HepG2 (cell line): Measurements from ENCODE around the gene TMEM258. TPM values are rescaled to one million over a fixed set of nuclear protein-coding genes. Genes with fewer than 3 reads are reported as not detected.

Experiments
- ARNT2 ChIP-seq: sonication (generic); formaldehyde crosslinking; IDR thresholded peaks from 2 replicates; pipeline ENCODE4 v1.8.0; 2022; ENCODE audit warnings: mild to moderate bottlenecking, low read depth, missing genetic modification reagents, moderate library complexity
- BORCS8-MEF2B ChIP-seq: sonication (generic); formaldehyde crosslinking; IDR thresholded peaks from 2 replicates; pipeline ENCODE4 v1.8.0; 2022; ENCODE audit warnings: mild to moderate bottlenecking, missing genetic modification reagents
- CEBPG ChIP-seq: IDR thresholded peaks from 2 replicates; pipeline ENCODE4 v1.6.1; 2016
- CREB1 ChIP-seq, 2 experiments: fragments of 450-650 bp in 1 of 2; IDR thresholded peaks; 2 replicates each; pipeline ENCODE4 v1.6.1; 2016 to 2017; ENCODE audit warnings: control low read depth in 1 of 2, mild to moderate bottlenecking in 1 of 2, missing compliant biosample characterization in 1 of 2, missing genetic modification characterization in 1 of 2
- HDAC1 ChIP-seq: sonication (generic); formaldehyde crosslinking; IDR thresholded peaks from 2 replicates; pipeline ENCODE4 v1.5.1; 2020; ENCODE audit warnings: mild to moderate bottlenecking, missing genetic modification reagents
- MAF1 ChIP-seq: sonication (generic); formaldehyde crosslinking; IDR thresholded peaks from 2 replicates; pipeline ENCODE4 v1.5.0; 2020; ENCODE audit warnings: missing genetic modification reagents, borderline replicate concordance
- NFIC ChIP-seq: IDR thresholded peaks from 2 replicates; pipeline ENCODE4 v1.6.1; 2012; ENCODE audit warnings: mild to moderate bottlenecking, low read length, inconsistent platforms
- ONECUT2 ChIP-seq: sonication (generic); formaldehyde crosslinking; IDR thresholded peaks from 2 replicates; pipeline ENCODE4 v1.4.0; 2020; ENCODE audit warnings: missing genetic modification reagents
- RBAK ChIP-seq: sonication (generic); formaldehyde crosslinking; IDR thresholded peaks from 2 replicates; pipeline ENCODE4 v1.5.1; 2020; ENCODE audit warnings: mild to moderate bottlenecking, missing genetic modification reagents
- RFXAP ChIP-seq: sonication (generic); formaldehyde crosslinking; IDR thresholded peaks from 2 replicates; pipeline ENCODE4 v1.4.0; 2020; ENCODE audit warnings: missing genetic modification reagents, borderline replicate concordance
- RNF2 ChIP-seq: fragments of 450-650 bp; conservative IDR thresholded peaks from 2 replicates; pipeline ENCODE4 v1.6.1; 2016; ENCODE audit warnings: low read depth
- TRIM24 ChIP-seq: sonication (generic); formaldehyde crosslinking; IDR thresholded peaks from 2 replicates; pipeline ENCODE4 v1.8.0; 2022; ENCODE audit warnings: mild to moderate bottlenecking, missing genetic modification reagents
- ZBTB1 ChIP-seq: sonication (generic); formaldehyde crosslinking; IDR thresholded peaks from 2 replicates; pipeline ENCODE4 v1.4.0; 2020; ENCODE audit warnings: missing genetic modification reagents, borderline replicate concordance
- ZFP36L2 ChIP-seq: sonication (generic); formaldehyde crosslinking; IDR thresholded peaks from 2 replicates; pipeline ENCODE4 v1.4.0; 2020; ENCODE audit warnings: missing genetic modification reagents
- ZMYM3 ChIP-seq: sonication (generic); formaldehyde crosslinking; IDR thresholded peaks from 2 replicates; pipeline ENCODE4 v1.5.1; 2020; ENCODE audit warnings: mild to moderate bottlenecking, missing genetic modification reagents
- ZNF280B ChIP-seq: sonication (generic); formaldehyde crosslinking; IDR thresholded peaks from 2 replicates; pipeline ENCODE4 v1.5.0; 2020; ENCODE audit warnings: missing genetic modification reagents, mild to moderate bottlenecking, borderline replicate concordance
- ZNF282 ChIP-seq: fragments of 450-650 bp; IDR thresholded peaks from 2 replicates; pipeline ENCODE4 v1.6.1; 2018; ENCODE audit not compliant: partially characterized antibody
- ZNF350 ChIP-seq: sonication (generic); formaldehyde crosslinking; IDR thresholded peaks from 2 replicates; pipeline ENCODE4 v1.4.0; 2020; ENCODE audit warnings: mild to moderate bottlenecking, low read depth, missing genetic modification reagents, borderline replicate concordance
- ZNF460 ChIP-seq: sonication (generic); formaldehyde crosslinking; IDR thresholded peaks from 2 replicates; pipeline ENCODE4 v1.5.1; 2020; ENCODE audit warnings: missing genetic modification reagents, mild to moderate bottlenecking, borderline replicate concordance
- ZNF749 ChIP-seq: sonication (generic); formaldehyde crosslinking; IDR thresholded peaks from 2 replicates; pipeline ENCODE4 v1.8.0; 2022; ENCODE audit warnings: mild to moderate bottlenecking, missing genetic modification reagents, moderate library complexity, borderline replicate concordance
- ZNF776 ChIP-seq: sonication (generic); formaldehyde crosslinking; IDR thresholded peaks from 2 replicates; pipeline ENCODE4 v1.4.0; 2020; ENCODE audit warnings: mild to moderate bottlenecking, missing genetic modification reagents
- ZSCAN29 ChIP-seq: sonication (generic); formaldehyde crosslinking; conservative IDR thresholded peaks from 2 replicates; pipeline ENCODE4 v1.4.0; 2020; ENCODE audit warnings: mild to moderate bottlenecking, missing genetic modification reagents
- polyA plus RNA-seq, 8 experiments: library from polyadenylated mRNA; depleted of rRNA in 3 of 8; stranded (reverse) in 7 of 8; unstranded in 1 of 8; fragments of >200 nt; fragmentation: Illumina TruSeq in 4 of 8; extraction: Trizol in 4 of 8; gene quantifications; 2 replicates each; pipeline versions ENCODE4 v1.2.1 to v1.2.3, GENCODE V29; 2011 to 2016; ENCODE audit warnings: low read depth in 4 of 8, missing spikeins in 1 of 8, mixed read lengths in 1 of 8; ENCODE audit not compliant: insufficient read depth in 1 of 8
- total RNA-seq, 5 experiments: library from RNA; depleted of rRNA; stranded (reverse); fragments of >200 nt; fragmentation: Illumina TruSeq; extraction: Trizol; gene quantifications; 2 replicates each; pipeline ENCODE4 v1.2.3, GENCODE V29; 2016; ENCODE audit warnings: low read depth in 1 of 5
- TF ChIP-seq, protein P1 (sequence below): sonication (generic); formaldehyde crosslinking; IDR thresholded peaks from 2 replicates; pipeline ENCODE4 v1.5.0; 2020; ENCODE audit warnings: mild to moderate bottlenecking, missing genetic modification reagents
- TF ChIP-seq, protein P2 (sequence below): sonication (generic); formaldehyde crosslinking; IDR thresholded peaks from 2 replicates; pipeline ENCODE4 v1.5.0; 2020; ENCODE audit warnings: missing genetic modification reagents
- TF ChIP-seq, protein P3 (sequence below): sonication (generic); formaldehyde crosslinking; IDR thresholded peaks from 2 replicates; pipeline ENCODE4 v1.5.1; 2020; ENCODE audit warnings: missing genetic modification reagents, mild to moderate bottlenecking, borderline replicate concordance

Gene TMEM258
- total and polyA plus RNA-seq, 2 of the 13 experiments (the other 11 are each of a cell fraction or from before 2014, with no cell fraction given), result 175 to 424 TPM

GRCh38 chr11:61792310-61793082 is at the start of gene TMEM258, which contains the start of gene FEN1 (continued):
- TF ChIP-seq, protein P1, sequence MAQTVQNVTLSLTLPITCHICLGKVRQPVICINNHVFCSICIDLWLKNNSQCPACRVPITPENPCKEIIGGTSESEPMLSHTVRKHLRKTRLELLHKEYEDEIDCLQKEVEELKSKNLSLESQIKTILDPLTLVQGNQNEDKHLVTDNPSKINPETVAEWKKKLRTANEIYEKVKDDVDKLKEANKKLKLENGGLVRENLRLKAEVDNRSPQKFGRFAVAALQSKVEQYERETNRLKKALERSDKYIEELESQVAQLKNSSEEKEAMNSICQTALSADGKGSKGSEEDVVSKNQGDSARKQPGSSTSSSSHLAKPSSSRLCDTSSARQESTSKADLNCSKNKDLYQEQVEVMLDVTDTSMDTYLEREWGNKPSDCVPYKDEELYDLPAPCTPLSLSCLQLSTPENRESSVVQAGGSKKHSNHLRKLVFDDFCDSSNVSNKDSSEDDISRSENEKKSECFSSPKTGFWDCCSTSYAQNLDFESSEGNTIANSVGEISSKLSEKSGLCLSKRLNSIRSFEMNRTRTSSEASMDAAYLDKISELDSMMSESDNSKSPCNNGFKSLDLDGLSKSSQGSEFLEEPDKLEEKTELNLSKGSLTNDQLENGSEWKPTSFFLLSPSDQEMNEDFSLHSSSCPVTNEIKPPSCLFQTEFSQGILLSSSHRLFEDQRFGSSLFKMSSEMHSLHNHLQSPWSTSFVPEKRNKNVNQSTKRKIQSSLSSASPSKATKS (CRISPR knock-in tag), result no peak
- TF ChIP-seq CREB1 (IDR thresholded peaks at IDR 0.05) (peak; percentile 69; the same call in 1 of the 2 replicates), CREB1 (CRISPR knock-in tag; IDR thresholded peaks at IDR 0.05) (peak; percentile 86), RBAK (no peak), ZNF350 (CRISPR knock-in tag) (peak; percentile 84), HDAC1 (CRISPR knock-in tag) (peak; percentile 98), ZSCAN29 (peak; percentile 75; the same call in 1 of the 2 replicates), ARNT2 (CRISPR knock-in tag) (peak; percentile 69), ZNF280B (CRISPR knock-in tag) (no peak), CEBPG (no peak), ZMYM3 (CRISPR knock-in tag) (no peak; the same call in 1 of the 2 replicates), ONECUT2 (CRISPR knock-in tag) (no peak), ZNF282 (no peak), ZNF776 (CRISPR knock-in tag) (peak; percentile 90; the same call in 1 of the 2 replicates), TRIM24 (CRISPR knock-in tag) (no peak), ZBTB1 (CRISPR knock-in tag) (no peak), MAF1 (CRISPR knock-in tag) (0 out of 2 replicates have a peak, but pooled peaks have one; percentile 27), ZNF749 (CRISPR knock-in tag) (no peak), RNF2 (peak; percentile 36; the same call in 1 of the 2 replicates), RFXAP (CRISPR knock-in tag) (peak; percentile 64; the same call in 1 of the 2 replicates), ZNF460 (CRISPR knock-in tag) (no peak), NFIC (no peak), BORCS8-MEF2B (CRISPR knock-in tag) (peak; percentile 66), ZFP36L2 (CRISPR knock-in tag) (no peak; the same call in 1 of the 2 replicates)
- TF ChIP-seq, protein P2, sequence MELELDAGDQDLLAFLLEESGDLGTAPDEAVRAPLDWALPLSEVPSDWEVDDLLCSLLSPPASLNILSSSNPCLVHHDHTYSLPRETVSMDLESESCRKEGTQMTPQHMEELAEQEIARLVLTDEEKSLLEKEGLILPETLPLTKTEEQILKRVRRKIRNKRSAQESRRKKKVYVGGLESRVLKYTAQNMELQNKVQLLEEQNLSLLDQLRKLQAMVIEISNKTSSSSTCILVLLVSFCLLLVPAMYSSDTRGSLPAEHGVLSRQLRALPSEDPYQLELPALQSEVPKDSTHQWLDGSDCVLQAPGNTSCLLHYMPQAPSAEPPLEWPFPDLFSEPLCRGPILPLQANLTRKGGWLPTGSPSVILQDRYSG, result peak; percentile 59
- TF ChIP-seq, protein P3, sequence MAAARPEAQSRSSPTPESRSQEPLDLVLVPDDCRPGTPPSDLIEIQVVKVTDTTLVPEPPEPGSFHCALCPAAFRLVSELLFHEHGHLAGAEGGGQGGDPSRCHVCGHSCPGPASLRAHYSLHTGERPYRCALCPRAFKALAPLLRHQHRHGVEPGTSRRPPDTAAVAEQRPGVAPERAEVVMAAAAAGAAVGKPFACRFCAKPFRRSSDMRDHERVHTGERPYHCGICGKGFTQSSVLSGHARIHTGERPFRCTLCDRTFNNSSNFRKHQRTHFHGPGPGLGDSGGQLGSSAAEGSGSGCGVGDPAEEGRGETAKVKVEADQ (CRISPR knock-in tag), result peak; percentile 29; the same call in 1 of the 2 replicates
